OCI-LY7 (cell line): ENCODE data around the gene NUDCD3. TPM values are rescaled to one million over a fixed set of nuclear protein-coding genes. Genes with fewer than 3 reads are reported as not detected.

Experiments used
- BruUV-seq: library from RNA; stranded (reverse); fragments of 400-500 nt; replicated peaks from 2 replicates; lab custom pipeline; 2021; lab: Mats Ljungman, UMichigan
- CTCF ChIA-PET: fragments of 300-600 bp; sonication (Branson Sonifier 250); formaldehyde crosslinking; loops from one replicate; lab custom pipeline; 2022; ENCODE audit warnings: antibody characterized with exemption; ENCODE audit not compliant: unreplicated experiment; lab: Charles Lee
- POLR2A ChIA-PET: fragments of 300-600 bp; sonication (Branson Sonifier 250); formaldehyde crosslinking; loops from one replicate; lab custom pipeline; 2022; ENCODE audit warnings: antibody characterized with exemption; lab: Charles Lee
- DNase-seq: peaks from one replicate; pipeline ENCODE4 v3.0.0-alpha.2; 2015; ENCODE audit warnings: low spot score
- H2AFZ ChIP-seq: fragments of 200-600 bp; sonication (generic), shearing (Covaris generic); 2 replicates; pipeline ENCODE4 v1.6.1; 2014; ENCODE audit warnings: mild to moderate bottlenecking, antibody characterized with exemption, low read length, moderate library complexity
- H3K27ac ChIP-seq: fragments of 200-600 bp; sonication (generic); 2 replicates; pipeline ENCODE4 v1.5.1; 2014; ENCODE audit warnings: mixed run types, low read depth, mild to moderate bottlenecking, moderate library complexity, low read length, inconsistent platforms; ENCODE audit not compliant: poor library complexity, severe bottlenecking
- H3K36me3 ChIP-seq: fragments of 200-600 bp; sonication (generic); 2 replicates; pipeline ENCODE4 v1.6.1; 2014; ENCODE audit warnings: mild to moderate bottlenecking, antibody characterized with exemption, low read length, moderate library complexity, mixed read lengths; ENCODE audit not compliant: insufficient read depth
- H3K4me1 ChIP-seq: fragments of 200-600 bp; sonication (generic); 2 replicates; pipeline ENCODE4 v1.5.1; 2014; ENCODE audit warnings: mild to moderate bottlenecking, low read length; ENCODE audit not compliant: insufficient read depth, poor library complexity, severe bottlenecking
- H3K4me2 ChIP-seq: fragments of 200-600 bp; sonication (generic); 2 replicates; pipeline ENCODE4 v1.6.1; 2014; ENCODE audit warnings: mild to moderate bottlenecking, low read length
- H3K4me3 ChIP-seq: fragments of 200-600 bp; sonication (generic); 2 replicates; pipeline ENCODE4 v1.5.1; 2014; ENCODE audit warnings: mild to moderate bottlenecking, low read depth, low read length; ENCODE audit not compliant: poor library complexity, severe bottlenecking
- H3K79me2 ChIP-seq: fragments of 200-600 bp; sonication (generic); 2 replicates; pipeline ENCODE4 v1.6.1; 2016; ENCODE audit warnings: low read depth, mild to moderate bottlenecking, low read length, moderate library complexity, mixed read lengths; ENCODE audit not compliant: insufficient read depth
- H3K9me2 ChIP-seq: fragments of 200-600 bp; sonication (generic); 2 replicates; pipeline ENCODE4 v1.6.1; 2016; ENCODE audit warnings: mild to moderate bottlenecking, low read length, mixed read lengths; ENCODE audit not compliant: insufficient read depth
- H3K9me3 ChIP-seq: fragments of 200-600 bp; sonication (generic); 2 replicates; pipeline ENCODE4 v1.6.1; 2014; ENCODE audit warnings: mild to moderate bottlenecking, mixed run types, low read length, mixed read lengths
- H4K20me1 ChIP-seq: fragments of 200-600 bp; sonication (generic); 2 replicates; pipeline ENCODE4 v1.6.1; 2014; ENCODE audit warnings: mild to moderate bottlenecking, antibody characterized with exemption, low read length, moderate library complexity, mixed read lengths; ENCODE audit not compliant: insufficient read depth
- CTCF ChIP-seq: fragments of 200-600 bp; sonication (generic); conservative IDR thresholded peaks from 2 replicates; pipeline ENCODE4 v1.5.1; 2014; ENCODE audit warnings: mild to moderate bottlenecking, antibody characterized with exemption, low read length, moderate library complexity, mixed read lengths
- EZH2phosphoT487 ChIP-seq: fragments of 200-600 bp; sonication (generic); IDR thresholded peaks from 2 replicates; pipeline ENCODE4 v1.6.1; 2018; ENCODE audit warnings: low read depth, borderline replicate concordance, mild to moderate bottlenecking, mixed run types, antibody characterized with exemption, low read length, moderate library complexity, mixed read lengths
- intact Hi-C: fragments of 100-400 bp; cut with micrococcal nuclease; formaldehyde crosslinking; loops from one replicate; pipeline ENCODE4 v1.10.0; 2022; ENCODE audit not compliant: unreplicated experiment
- total RNA-seq, 2 experiments: library from RNA; depleted of rRNA in 1 of 2; stranded (reverse); fragments of >200 nt in 1 of 2; shearing (Covaris generic) in 1 of 2; gene quantifications; 2 replicates each; pipeline ENCODE4 v1.2.3, GENCODE V29; 2014 to 2022

The NUDCD3 gene
- total RNA-seq, 2 experiments from 2014 or later: 57.0 to 108 TPM

GRCh38 chr7:44469461-44470134, 20.9 kb downstream of the NUDCD3 start:
- H4K20me1 ChIP-seq: 0 out of 2 replicates have a peak, but pooled peaks cover 6% of the 10 kb centered on the region

GRCh38 chr7:44467217-44467548, 23.3 kb downstream of the NUDCD3 start:
- Histone ChIP-seq H3K79me2 (peaks cover 36% of the 10 kb centered on the region), H3K4me1 (peaks cover 40% of the 10 kb centered on the region), H3K4me2 (no peak overlapping the region), H3K36me3 (peaks cover 86% of the 10 kb centered on the region), H4K20me1 (0 out of 2 replicates have a peak, but pooled peaks cover 6% of the 10 kb centered on the region), H2AFZ (no peak overlapping the region), H3K9me3 (no peaks in the 10 kb centered on the region), H3K4me3 (no peak overlapping the region), H3K27ac (no peak overlapping the region), H3K9me2 (no peaks in the 10 kb centered on the region)
- no TSS peak for BruUV-seq
- intact Hi-C loops: no loop called here
- ChIA-PET CTCF (no interaction called here), POLR2A (interaction anchor here (0.6 kb wide), 1 partner anchor 45 kb away, joined by 3 read pairs; no protein-coding TSS in a partner anchor)
- no peak for DNase-seq
- TF ChIP-seq EZH2phosphoT487: no peak
- TF ChIP-seq CTCF: no peak

More at GRCh38 chr7:44469461-44470134, 20.9 kb downstream of the NUDCD3 start:
- CTCF ChIA-PET: interaction anchor here (0.6 to 0.7 kb wide), 2 partner anchors 21 to 37 kb away, joined by 3 read pairs; partner anchors contain the start of gene NUDCD3
- H2AFZ ChIP-seq: no peak overlapping the region
- BruUV-seq: no TSS peak
- DNase-seq: no peak
- no peaks in the 10 kb centered on the region for H3K9me3 ChIP-seq
- H3K4me3 ChIP-seq: no peak overlapping the region
- TF ChIP-seq CTCF: no peak
- peaks cover 42% of the 10 kb centered on the region for H3K79me2 ChIP-seq
- H3K9me2 ChIP-seq: no peaks in the 10 kb centered on the region
- intact Hi-C loops: no loop called here
- peaks cover 95% of the 10 kb centered on the region for H3K36me3 ChIP-seq
- POLR2A ChIA-PET: interaction anchor here (0.6 kb wide), 2 partner anchors 39 to 261 kb away, joined by 3 read pairs; no protein-coding TSS in a partner anchor
- H3K4me2 ChIP-seq: no peak overlapping the region
- peaks cover 29% of the 10 kb centered on the region for H3K4me1 ChIP-seq
- H3K27ac ChIP-seq: no peak overlapping the region
